Kidney glomerular epithelial cell (primary cell): Measurements from ENCODE around the gene EXTL1.

Source experiments
- DNase-seq: peaks from one replicate; lab custom pipeline; 2025; lab: John Stamatoyannopoulos, UW

EXTL1 gene

DNA sequence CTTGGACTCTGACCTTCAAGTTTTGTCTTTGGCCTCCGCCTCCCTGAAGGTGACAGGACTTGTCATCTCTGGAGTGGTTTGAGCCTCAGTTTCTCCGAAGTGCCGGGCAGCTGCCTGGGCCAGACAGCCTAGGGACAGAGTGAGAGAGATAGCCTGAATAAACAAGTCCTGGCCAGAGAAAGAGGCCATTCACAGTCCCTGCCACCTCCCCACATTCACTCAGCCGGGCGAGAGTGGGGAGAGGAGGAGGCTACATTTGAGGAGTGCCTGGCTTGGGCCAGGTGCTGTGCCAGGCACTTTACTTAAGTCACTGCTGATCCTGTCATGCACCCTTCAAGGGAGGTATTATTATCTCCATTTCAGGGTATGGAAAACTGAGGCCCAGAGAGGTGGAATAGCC is 3.5 kb downstream of the EXTL1 start:
- DNase-seq = no peak

DNA sequence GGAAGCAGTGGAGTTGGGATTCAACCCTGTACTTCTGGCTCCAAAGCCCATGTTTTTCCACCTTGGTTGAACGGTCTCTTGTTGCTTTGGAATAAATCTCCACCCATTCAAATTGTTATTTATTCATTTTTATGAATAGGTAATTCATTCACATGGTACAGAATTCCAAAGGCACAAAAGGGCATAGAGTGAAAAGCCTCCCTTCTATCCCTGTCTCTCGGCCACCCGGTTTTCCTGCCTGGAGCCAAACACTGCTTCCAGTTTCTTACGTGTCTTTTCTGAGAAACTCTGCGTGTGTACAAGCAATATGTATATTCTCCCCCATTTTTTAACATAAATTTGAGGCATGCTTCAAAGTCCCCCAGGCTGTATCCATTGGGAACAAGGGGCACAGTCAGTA is 3.9 kb downstream of the EXTL1 start:
- DNase-seq = no peak

DNA sequence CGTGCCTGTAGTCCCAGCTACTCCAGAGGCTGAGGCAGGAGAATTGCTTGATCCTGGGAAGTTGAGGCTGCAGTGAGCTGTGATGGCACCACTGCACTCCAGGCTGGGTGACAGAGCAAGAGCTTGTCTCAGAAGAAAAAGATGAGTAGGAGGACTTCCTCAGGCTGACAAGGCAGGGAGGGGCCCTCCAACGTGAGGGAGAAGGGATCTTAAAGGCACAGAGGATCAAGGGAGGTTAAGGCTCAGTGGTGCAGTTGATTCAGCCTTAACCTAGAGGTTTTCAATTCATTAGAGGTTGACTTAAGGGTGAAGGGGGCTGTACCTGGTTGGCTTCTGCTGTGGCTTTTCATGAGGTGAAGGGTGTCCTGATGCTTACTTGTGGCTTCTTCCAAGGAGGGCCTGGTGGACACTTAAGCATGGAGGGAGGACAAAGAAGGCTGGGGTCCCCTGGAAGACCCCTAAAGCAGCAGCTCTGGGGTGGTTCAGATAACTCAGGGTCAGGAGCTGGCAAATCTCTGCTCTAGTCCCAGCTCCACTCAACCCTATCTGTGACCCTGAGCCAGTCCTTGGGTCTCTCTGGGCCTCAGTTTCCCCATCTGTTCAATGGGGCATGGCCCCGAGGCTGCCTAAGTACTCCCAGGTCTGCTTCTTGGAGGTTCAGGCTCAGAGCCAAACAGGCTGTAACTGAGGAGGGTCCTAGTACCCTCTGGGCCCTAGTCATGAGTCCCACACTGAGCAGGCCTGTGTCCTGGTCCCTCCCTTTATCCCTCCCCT is 6.3 kb downstream of the EXTL1 start:
- no peak for DNase-seq

DNA sequence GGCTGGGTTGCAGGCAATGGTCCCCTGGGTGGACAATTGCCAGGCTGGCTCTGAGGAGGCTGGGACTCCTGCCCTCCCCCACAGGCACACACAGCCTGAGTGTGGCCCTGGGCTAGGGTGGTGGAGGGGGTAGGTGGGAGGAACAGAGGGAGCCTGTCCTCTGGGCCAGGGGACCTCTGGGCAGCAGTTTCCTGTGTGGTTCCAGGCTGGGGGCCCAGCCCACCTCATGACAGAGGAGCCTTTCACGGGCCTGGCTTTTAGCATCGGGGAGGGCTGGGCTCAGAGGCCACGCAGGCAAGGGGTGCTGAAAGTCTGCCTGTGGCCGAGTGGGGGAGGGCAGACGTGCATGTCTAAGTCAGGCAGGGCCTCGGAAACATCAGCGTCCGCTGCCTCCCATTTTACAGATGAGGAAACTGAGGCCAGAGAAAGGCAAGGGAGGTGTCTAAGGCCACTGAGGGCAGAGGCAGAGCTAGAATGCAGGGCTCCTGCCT is 7.0 kb downstream of the EXTL1 start:
- DNase-seq = no peak

DNA sequence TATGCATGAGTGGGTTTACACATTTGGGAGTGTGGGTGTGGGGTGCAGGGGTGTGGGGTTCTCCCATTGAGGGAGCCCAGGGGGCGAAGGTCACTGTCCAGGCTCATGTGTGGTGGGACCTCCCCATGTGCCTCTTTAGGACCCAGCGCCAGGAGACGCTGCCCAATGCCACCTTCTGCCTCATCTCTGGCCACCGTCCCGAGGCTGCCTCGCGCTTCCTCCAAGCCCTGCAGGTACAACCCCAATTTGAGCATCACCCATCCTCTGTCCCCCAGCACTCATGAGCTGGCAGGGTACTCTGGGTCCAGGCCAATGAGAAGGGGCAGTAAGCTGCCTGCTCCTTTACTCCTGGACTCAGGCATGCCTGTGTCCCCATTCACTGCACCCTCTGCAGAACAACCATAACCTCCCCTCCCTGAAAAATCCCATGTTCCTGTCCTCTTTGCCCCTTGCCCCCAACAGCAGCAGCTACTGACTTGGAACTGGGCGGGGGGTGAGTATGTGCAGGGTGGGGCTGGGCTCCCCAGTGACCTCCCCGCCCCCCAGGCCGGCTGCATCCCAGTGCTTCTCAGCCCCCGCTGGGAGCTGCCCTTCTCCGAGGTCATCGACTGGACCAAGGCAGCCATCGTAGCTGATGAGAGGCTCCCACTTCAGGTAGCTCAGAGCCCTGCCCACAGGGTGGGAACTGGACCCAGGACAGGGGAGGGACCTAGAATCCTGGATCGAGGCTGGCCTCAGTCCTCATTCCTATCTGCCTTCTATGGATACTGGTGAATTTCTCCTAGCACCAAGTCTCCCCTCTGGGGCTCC is 7.7 kb downstream of the EXTL1 start:
- no peak for DNase-seq

DNA sequence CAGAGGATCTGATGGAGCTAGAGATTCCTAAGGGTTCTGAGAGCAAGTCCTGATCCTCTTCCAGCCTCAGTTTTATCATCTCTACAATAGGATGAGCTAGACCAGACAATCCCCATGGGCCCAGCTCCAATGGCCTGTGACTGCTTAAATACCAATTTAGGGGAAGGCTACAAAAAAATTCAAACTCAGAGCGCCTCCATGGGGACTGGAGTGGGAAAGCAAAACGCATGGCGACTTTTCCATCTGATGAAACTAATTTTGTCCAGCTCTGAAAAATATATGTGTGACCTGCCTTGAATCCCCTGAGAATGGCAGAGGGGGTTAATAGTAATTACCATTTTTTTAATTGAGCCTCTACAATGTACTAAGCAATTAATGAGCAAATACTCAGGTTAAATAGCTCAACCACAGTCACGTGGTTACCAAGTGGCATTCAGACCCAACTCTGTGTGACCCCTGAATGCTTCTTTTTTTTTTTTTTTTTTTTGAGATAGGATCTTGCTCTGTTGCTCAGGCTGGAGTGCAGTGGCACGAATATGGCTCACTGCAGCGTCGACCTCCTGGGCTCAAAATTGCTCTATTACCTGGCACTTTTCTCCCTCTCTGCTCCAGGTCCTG is 8.4 kb downstream of the EXTL1 start:
- no peak for DNase-seq

DNA sequence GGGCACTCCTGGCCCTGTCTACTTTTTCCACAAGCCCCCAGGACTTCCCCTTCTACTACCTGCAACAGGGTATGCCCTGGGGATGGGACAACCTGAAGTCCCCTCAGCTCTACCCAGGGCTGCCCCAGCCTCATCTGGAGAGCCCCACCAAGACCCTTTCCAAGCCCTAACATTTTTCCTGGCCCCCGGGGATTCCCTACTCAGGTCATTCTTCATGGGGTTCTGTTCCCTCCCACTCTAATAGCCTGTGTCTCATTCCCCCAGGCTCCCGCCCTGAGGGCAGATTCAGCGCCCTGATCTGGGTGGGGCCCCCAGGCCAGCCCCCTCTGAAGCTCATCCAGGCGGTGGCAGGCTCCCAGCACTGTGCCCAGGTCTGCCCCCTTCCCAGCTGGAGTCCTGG is 9.6 kb downstream of the EXTL1 start:
- DNase-seq = no peak

DNA sequence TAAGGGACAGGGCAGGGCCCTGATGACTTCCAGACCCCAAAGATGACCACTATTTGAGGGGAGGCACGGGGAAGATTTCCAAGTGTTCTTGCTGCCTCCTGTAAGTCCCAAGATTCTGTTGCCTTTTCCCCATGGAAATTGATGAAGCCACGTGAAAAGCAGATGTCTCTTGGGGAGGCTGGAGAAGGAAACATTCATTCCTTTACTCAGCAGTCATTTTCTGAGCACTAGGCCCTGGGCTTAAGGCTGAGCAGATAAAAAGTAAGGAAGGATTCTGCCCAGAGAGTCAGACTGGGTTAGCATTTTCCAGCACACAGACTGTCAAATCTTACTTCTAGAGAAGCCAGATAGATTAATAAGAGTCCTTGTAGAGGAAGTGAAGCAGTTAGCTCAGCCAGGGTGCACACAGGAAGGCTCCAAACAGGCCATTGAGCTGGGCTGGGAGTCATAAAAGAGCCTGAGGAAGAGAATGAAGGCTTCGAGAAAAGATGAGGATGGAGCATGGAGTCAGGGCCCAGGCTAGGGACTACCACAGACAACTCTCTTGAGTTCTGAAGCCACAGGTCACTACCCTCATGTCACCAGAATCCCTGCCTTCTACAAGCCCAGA is 10.1 kb downstream of the EXTL1 start:
- DNase-seq = no peak

DNA sequence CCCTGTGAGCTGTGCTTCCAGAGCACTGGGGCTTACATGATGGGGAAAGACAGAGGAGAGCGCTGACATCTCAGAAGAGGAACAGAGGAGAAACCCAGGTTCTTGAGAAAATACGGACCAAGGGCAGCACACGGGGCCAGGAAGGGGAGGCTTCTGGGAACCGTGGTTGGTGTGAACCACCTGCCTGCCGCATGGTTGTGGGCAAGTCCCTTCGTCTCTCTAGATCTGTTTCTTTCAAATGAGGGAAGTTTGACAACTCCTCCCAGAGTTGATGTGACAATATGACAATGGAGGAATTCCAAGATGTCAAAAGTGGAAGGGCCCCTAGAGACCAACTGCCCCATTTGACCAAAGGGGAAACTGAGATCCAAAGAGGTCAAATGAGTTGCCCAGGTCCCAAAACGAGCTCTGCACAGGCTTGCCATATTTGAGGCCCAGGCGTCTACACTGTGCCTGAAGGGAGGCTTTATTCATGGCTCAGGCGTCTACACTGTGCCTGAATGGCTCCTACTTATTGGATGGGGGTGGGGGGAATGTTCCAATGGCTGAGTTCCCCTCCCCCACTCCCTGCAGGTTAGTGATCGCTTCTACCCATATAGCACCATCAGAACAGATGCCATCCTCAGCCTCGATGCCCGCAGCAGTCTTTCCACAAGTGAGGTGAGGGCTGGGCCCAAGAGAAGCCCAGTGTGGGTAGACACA is 11.2 kb downstream of the EXTL1 start:
- DNase-seq = no peak

DNA sequence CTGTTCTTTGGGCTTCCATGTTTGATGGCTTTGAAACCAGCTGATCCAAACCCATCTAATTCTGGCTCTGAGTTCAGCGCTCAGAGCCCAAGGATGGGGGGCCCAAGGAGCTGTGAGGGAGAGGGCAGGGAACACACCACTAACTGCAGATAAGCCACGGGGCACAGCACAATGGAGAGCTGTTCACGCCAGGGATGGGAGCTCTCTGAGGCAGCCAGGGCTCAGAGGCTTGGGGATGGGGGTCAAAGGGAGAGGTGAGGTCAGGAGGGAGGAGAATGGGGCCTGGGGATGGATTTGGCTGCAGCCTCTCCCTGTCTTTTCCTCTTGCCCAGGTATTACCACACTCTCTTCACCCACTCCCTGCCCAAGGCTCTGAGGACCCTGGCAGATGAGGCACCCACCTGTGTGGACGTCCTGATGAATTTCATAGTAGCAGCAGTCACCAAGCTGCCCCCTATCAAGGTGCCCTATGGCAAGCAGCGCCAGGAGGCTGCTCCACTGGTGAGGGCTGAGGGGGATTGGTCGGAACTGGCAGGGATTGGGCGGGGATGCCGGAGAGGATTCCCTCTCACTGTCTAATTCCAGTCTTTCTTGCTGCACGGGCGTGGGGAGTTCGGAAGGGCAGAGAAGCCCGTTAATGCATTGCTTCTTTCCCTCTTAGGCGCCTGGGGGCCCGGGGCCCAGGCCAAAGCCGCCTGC is 13.1 kb downstream of the EXTL1 start:
- DNase-seq = no peak

DNA sequence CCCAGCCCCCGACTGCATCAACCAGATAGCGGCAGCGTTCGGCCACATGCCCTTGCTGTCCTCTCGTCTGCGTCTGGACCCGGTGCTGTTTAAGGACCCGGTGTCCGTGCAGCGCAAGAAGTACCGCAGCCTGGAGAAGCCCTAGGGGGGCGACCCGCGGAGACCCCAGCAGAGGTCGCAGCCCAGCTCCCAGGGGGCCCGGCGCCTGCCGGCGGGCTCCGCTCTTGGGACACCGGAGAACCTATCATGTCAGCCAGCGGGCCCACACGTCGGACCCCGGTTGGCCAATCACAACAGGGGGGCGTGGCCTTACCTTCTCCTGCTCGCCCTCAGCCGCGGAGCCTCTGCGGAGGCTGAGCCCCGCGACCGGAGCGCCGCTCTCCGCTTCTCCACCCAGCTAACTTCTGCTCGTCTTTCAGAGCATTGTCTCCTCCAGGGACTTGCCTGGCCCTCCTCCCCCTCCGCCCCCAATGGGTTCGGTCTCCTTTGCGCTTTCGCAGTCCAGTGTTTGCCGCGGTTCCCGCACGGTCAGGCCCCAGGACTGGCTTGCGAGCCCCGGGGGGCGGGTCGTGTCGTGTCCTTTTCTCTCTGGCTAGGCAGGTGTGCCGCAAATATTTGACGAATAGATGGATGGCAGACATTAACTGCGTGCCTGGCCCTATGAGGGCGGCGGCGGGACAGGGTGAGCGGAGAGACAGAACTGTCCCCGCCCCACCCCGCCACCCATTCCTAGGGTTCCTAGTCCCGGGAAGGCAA is 13.8 kb downstream of the EXTL1 start:
- DNase-seq = peak; percentile 71

DNA sequence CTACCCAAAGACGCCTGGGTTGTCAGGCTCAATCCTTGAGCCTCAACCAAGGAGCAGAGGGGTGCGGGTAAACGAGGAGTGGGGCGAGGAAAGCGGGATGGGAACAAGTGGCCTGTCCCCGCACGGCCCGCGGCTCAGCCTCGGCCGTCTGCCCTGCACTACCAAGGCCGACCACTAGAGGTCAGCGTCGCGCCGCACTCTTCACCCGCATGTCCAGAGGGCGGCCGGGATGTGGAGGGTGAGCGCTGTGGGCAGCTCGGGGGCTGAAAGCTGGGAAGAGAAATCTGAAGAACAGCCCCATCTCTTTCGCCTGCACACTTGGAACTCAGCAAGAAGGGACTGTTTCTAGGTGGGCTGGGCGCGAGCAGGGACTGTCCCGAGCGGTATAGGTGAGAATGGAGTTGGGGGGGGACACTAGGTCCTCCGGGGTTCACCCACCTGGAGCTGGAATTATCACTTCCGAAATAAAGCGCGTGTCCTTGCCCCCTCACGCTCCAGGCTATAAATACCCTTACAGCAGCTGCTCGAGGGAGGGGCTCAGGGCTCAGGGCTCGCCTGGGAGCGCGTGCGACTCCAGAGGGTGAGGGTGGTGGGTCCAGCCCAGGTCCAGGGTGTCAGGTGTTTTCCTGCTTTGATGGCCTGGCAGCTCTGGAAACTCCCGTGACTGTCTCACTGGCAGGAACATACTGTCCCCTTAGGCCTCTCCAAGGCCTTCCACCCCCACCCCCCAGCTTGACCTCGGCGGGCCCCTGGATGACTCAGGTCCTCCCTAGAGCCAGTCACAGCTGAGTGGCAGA is 14.6 kb downstream of the EXTL1 start:
- DNase-seq = peak; percentile 69

DNA sequence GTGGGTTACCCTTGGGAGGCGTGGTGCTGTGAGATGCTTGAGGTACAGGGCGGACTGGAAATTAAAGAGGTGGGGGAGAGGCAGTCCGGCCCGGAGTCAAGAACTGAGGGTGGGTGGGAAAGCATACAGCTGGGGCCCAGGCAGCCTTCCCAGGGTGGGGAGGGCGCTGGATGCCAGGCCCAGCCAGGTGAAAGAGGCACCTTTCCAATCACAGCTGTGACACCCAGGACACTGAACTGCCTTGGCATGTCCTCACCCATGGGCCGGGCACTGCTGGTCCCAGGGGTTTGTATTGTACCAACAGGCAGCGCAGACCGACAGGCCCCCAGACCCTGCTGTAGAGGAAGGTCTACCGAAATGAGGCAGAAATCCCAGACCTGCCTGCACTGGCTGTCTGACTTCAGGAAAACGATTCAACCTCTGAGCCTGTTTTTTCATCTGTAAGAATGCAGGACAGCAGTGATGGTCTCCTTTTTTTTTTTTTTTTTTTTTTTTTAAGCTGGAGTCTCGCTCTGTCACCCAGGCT is 15.2 kb downstream of the EXTL1 start:
- DNase-seq = no peak

DNA sequence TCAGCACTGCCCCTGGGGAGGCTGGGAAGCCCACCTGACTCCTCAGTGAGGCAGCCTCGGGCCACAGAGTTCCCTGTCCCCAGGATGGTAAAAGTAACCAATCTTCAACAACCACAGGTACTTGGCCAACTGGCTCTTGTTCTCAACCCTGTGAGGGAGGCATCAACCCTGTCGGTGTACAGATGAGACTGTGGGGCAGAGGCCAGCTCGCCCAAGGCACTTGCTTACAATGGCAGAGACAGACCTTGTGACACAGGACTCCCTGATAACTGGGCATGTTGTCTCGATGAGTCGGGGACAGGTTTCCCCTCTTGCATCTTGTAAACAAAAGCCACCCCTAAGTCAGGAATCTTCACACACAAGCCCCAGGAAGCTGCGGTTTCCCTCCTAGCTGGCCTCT is 16.3 kb downstream of the EXTL1 start:
- no peak for DNase-seq

DNA sequence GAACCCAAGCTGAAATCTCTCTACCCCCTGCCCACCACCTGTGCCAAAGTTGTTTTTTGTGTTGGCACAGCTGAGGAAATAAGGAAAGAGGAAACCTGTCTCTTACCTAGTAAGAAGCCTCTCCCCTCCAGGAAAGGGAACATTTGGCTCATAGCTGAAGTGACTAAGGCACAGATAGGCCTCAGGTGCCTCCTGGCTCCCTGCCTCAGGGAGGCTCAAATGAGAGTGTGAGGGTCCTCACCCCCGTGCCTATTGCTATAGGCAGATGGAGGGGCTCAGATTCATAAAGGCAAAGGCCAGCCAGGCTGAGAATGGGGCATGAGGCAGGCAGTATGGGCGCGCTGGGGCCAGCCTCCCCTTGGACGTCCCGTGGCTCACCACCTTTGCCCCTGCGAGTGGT is 16.9 kb downstream of the EXTL1 start:
- DNase-seq = no peak

DNA sequence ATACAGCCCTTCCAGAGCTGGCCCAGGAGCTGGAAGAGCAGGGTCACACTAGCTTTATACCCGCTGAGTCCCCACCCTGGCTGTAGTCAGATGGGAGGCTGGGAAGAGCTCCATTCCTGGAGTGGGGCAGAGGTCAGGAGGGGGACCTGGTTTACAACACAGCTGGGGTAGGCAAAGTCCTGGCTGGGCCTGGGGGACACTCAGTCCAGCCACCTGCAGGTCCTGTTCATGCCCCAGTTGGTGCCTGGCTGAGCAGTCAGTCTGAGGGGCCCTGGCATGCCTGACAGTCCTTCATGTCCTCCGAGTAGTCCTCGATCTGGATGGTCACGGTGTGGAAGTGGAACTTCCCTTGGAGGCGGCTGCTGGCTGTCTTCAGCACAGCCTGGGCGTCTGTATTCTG is 17.3 kb downstream of the EXTL1 start:
- no peak for DNase-seq

DNA sequence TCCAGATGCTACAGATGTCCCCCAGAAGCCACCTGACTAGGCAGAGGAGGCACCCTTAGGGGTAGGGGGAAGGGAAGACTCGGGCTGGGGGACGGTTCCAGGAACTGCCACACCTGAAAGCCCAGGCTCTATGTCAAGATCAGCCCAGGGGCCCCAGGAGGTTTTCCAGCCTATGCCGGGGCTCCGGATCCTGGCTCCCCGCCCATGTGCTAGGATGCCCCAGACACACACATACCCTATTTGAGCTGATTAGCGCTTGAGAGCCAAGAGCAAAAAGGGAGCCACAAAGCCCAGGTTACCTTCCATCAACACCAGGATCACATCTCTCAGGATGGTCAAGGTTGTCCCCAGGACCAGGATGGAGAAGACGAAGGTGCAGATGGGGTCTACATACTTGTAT is 19.8 kb downstream of the EXTL1 start:
- DNase-seq = no peak

DNA sequence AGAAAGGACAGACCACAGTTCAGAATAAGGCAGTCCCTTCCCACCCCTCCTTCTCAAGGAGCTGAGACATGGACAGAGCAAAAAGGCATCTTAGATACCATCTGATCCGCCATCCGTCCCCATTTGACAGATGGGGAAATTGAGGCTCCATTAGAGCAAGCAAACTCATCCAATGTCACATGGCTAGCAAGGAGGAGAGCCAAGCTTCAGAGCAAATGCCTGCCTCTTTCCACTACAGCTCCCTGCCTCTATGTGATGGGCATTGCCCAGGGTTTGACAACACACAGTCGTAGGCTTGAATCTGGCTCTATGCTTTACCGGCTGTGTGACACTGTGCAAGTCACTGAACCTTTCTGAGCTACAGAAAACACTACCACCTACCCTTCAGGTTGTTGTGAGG is 20.4 kb downstream of the EXTL1 start:
- no peak for DNase-seq

DNA sequence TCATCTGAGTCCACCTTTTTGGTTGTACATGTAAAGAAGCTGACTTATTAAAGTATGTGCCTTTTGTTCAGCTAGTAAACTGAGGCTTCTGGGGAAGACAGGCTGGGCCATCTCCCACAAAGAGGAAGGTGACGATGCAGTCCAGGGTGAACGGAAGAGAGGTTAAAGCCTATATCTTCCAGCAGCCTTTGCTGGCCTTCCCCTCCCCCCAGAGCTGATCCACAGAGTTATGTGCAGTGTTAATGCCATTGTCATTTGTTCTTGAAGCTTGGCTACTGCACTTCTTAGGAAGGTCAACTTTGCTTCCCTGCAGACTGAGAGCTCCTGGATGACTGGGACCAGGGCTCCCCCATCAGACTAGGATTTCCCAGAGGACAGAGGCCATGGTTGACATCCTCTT is 22.2 kb downstream of the EXTL1 start:
- no peak for DNase-seq
